ENCODE results near the gene UTY. TPM values are rescaled to one million over a fixed set of nuclear protein-coding genes. Genes with fewer than 3 reads are reported as not detected.

The UTY gene
- total and polyA plus RNA-seq, 10 of the 15 experiments (the other 5 are each of a cell fraction or from before 2014, with no cell fraction given) = 0.13 TPM; not detected in 9

DNA sequence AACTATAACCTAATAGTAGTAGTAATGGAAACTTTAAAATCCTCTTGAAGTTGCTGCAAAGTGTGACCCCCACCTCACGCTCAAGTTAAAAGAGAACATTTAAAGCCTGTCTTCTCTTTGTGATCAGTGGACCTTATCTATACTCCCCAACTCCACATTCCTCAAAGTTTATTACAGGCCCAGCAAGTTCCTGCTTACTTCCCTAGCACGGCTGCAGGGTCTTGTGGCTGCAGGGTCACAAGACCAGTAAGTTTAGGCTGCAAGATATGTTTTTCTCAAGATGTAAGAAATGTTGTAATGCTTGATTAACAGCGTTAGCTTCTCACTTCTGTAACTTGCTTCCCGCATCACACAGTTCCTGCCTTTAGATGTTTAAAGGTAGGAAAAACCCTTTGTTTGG lies 141.1 kb downstream of the UTY start:
- Histone ChIP-seq H3K9me3 (replicated peaks; ENCODE audit: control insufficient read depth, insufficient read depth, low read length) (no peaks in the 10 kb centered on the region), H3K4me2 (ENCODE audit: control insufficient read depth, insufficient read depth) (no peak overlapping the region), H3K79me2 (ENCODE audit: control insufficient read depth, insufficient read depth, low read length) (no peaks in the 10 kb centered on the region), H3K4me3 (no peak overlapping the region), H3K27ac (ENCODE audit: control insufficient read depth, insufficient read depth) (no peak overlapping the region), H3K27me3 (replicated peaks in 1 of 2; ENCODE audit: control insufficient read depth in 2 of 2, insufficient read depth in 2 of 2, low read length in 1 of 2) (no peaks in the 10 kb centered on the region), H3K9ac (ENCODE audit: control insufficient read depth, insufficient read depth, low read length) (no peak overlapping the region), H3K36me3 (ENCODE audit: control insufficient read depth in 2 of 2, insufficient read depth in 2 of 2, low read length in 1 of 2) (no peaks in the 10 kb centered on the region), H2AFZ (ENCODE audit: control insufficient read depth, low read depth, low read length) (no peak overlapping the region), H3K4me1 (ENCODE audit: control insufficient read depth, insufficient read depth, low read length) (no peaks in the 10 kb centered on the region), H4K20me1 (ENCODE audit: control insufficient read depth, insufficient read depth) (no peaks in the 10 kb centered on the region)
- ChIA-PET SMC1A (ENCODE audit: uncharacterized antibody, unreplicated experiment) (no interaction called here), POLR2A (no interaction called here), CTCF (no interaction called here), RAD21 (ENCODE audit: unreplicated experiment) (no interaction called here)
- WGBS (ENCODE audit: insufficient coverage, insufficient replicate concordance, low lambda C conversion rate, missing lambda C conversion rate) = no CpG with 5 or more reads among the region's 4 CpGs
- BruUV-seq (replicated peaks) = no TSS peak
- no peak for ATAC-seq
- in situ Hi-C loops (cut with MboI) = no loop called here
- intact Hi-C loops (cut with micrococcal nuclease; ENCODE audit: unreplicated experiment) = no loop called here
- DNase-seq (ENCODE audit: low read depth, low spot score) = no peak
- FAIRE-seq = no peak
- TF ChIP-seq NFYA (IDR thresholded peaks at IDR 0.05; ENCODE audit: borderline replicate concordance, low read depth, low read length) = no peak
- no peak for TF ChIP-seq JUNB (IDR thresholded peaks at IDR 0.05)
- no peak for TF ChIP-seq ESRRA (IDR thresholded peaks at IDR 0.05; ENCODE audit: low read length)
- no peak for TF ChIP-seq CBX3 (IDR thresholded peaks at IDR 0.05; ENCODE audit: borderline replicate concordance, low read depth)
- TF ChIP-seq PAX8 (IDR thresholded peaks at IDR 0.05) = no peak
- TF ChIP-seq NRF1 (conservative IDR thresholded peaks at IDR 0.05; ENCODE audit: low read depth, low read length) = no peak
- no peak for TF ChIP-seq SIX5 (IDR thresholded peaks at IDR 0.05; ENCODE audit: low read depth, low read length, severe bottlenecking)
- TF ChIP-seq FOXK2 (IDR thresholded peaks at IDR 0.05) = no peak
- TF ChIP-seq, protein P1, sequence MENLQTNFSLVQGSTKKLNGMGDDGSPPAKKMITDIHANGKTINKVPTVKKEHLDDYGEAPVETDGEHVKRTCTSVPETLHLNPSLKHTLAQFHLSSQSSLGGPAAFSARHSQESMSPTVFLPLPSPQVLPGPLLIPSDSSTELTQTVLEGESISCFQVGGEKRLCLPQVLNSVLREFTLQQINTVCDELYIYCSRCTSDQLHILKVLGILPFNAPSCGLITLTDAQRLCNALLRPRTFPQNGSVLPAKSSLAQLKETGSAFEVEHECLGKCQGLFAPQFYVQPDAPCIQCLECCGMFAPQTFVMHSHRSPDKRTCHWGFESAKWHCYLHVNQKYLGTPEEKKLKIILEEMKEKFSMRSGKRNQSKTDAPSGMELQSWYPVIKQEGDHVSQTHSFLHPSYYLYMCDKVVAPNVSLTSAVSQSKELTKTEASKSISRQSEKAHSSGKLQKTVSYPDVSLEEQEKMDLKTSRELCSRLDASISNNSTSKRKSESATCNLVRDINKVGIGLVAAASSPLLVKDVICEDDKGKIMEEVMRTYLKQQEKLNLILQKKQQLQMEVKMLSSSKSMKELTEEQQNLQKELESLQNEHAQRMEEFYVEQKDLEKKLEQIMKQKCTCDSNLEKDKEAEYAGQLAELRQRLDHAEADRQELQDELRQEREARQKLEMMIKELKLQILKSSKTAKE (IDR thresholded peaks at IDR 0.05; ENCODE audit: low read depth, poor library complexity, severe bottlenecking) = no peak
- no peak for TF ChIP-seq EED (IDR thresholded peaks at IDR 0.05; ENCODE audit: low read depth)
- TF ChIP-seq, protein P2, sequence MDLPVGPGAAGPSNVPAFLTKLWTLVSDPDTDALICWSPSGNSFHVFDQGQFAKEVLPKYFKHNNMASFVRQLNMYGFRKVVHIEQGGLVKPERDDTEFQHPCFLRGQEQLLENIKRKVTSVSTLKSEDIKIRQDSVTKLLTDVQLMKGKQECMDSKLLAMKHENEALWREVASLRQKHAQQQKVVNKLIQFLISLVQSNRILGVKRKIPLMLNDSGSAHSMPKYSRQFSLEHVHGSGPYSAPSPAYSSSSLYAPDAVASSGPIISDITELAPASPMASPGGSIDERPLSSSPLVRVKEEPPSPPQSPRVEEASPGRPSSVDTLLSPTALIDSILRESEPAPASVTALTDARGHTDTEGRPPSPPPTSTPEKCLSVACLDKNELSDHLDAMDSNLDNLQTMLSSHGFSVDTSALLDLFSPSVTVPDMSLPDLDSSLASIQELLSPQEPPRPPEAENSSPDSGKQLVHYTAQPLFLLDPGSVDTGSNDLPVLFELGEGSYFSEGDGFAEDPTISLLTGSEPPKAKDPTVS (IDR thresholded peaks at IDR 0.05; ENCODE audit: low read depth, low read length) = no peak
- no peak for TF ChIP-seq GABPA (IDR thresholded peaks at IDR 0.05; ENCODE audit: low read depth)
- TF ChIP-seq, protein P3, sequence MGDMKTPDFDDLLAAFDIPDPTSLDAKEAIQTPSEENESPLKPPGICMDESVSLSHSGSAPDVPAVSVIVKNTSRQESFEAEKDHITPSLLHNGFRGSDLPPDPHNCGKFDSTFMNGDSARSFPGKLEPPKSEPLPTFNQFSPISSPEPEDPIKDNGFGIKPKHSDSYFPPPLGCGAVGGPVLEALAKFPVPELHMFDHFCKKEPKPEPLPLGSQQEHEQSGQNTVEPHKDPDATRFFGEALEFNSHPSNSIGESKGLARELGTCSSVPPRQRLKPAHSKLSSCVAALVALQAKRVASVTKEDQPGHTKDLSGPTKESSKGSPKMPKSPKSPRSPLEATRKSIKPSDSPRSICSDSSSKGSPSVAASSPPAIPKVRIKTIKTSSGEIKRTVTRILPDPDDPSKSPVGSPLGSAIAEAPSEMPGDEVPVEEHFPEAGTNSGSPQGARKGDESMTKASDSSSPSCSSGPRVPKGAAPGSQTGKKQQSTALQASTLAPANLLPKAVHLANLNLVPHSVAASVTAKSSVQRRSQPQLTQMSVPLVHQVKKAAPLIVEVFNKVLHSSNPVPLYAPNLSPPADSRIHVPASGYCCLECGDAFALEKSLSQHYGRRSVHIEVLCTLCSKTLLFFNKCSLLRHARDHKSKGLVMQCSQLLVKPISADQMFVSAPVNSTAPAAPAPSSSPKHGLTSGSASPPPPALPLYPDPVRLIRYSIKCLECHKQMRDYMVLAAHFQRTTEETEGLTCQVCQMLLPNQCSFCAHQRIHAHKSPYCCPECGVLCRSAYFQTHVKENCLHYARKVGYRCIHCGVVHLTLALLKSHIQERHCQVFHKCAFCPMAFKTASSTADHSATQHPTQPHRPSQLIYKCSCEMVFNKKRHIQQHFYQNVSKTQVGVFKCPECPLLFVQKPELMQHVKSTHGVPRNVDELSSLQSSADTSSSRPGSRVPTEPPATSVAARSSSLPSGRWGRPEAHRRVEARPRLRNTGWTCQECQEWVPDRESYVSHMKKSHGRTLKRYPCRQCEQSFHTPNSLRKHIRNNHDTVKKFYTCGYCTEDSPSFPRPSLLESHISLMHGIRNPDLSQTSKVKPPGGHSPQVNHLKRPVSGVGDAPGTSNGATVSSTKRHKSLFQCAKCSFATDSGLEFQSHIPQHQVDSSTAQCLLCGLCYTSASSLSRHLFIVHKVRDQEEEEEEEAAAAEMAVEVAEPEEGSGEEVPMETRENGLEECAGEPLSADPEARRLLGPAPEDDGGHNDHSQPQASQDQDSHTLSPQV (IDR thresholded peaks at IDR 0.05) = no peak
- TF ChIP-seq PML (IDR thresholded peaks at IDR 0.05; ENCODE audit: low read length) = no peak
- TF ChIP-seq BACH1 (IDR thresholded peaks at IDR 0.05; ENCODE audit: borderline replicate concordance) = no peak
- no peak for TF ChIP-seq RB1 (IDR thresholded peaks at IDR 0.05; ENCODE audit: borderline replicate concordance)
